HG02852 (cell line): ENCODE results near the gene MIGA2.
A peak's percentile ranks its signal among the peaks of the same experiment; 100 is the strongest.
"Not testable (repeated sequence)": the region's sequence is repeated elsewhere in the genome, so short reads cannot be mapped to it uniquely, and the experiment has no call there.

Source experiments
- ATAC-seq: cut with Tn5 transposase; IDR thresholded peaks from one replicate; pipeline ENCODE4 v1.9.1; 2021; ENCODE audit warnings: mild to moderate bottlenecking, moderate library complexity; ENCODE audit not compliant: unreplicated experiment

The MIGA2 gene

GRCh38 chr9:129035838-129036237 lies 588 bp upstream of the MIGA2 start:
- not testable (repeated sequence) for ATAC-seq

- ATAC-seq: peak; percentile 1
These were observed 719 bp downstream of the MIGA2 start for GRCh38 chr9:129036923-129037766.

GRCh38 chr9:129037767-129038098 lies 1.3 kb downstream of the MIGA2 start:
- ATAC-seq: no peak

- no peak for ATAC-seq
These were observed 1.9 kb downstream of the MIGA2 start for GRCh38 chr9:129038109-129038852.

GRCh38 chr9:129040113-129040643 lies 3.8 kb downstream of the MIGA2 start:
- no peak for ATAC-seq

- ATAC-seq: no peak
These were observed 5.6 kb downstream of the MIGA2 start for GRCh38 chr9:129042016-129042415.

GRCh38 chr9:129052592-129052991 lies 16.2 kb downstream of the MIGA2 start:
- ATAC-seq: no peak

- ATAC-seq: no peak
These were observed 16.6 kb downstream of the MIGA2 start for GRCh38 chr9:129053020-129053419.

- ATAC-seq: no peak
These were observed 17.9 kb downstream of the MIGA2 start for GRCh38 chr9:129054163-129054851.

- no peak for ATAC-seq
These were observed 22.8 kb downstream of the MIGA2 start for GRCh38 chr9:129058965-129059795.

GRCh38 chr9:129059796-129060785 lies 23.7 kb downstream of the MIGA2 start:
- no peak for ATAC-seq

- no peak for ATAC-seq
These were observed 24.6 kb downstream of the MIGA2 start for GRCh38 chr9:129060991-129061390.

GRCh38 chr9:129063061-129063460 lies 26.6 kb downstream of the MIGA2 start:
- no peak for ATAC-seq

- ATAC-seq: no peak
These were observed 28.1 kb downstream of the MIGA2 start for GRCh38 chr9:129064499-129064908.

GRCh38 chr9:129068110-129068509 lies 31.7 kb downstream of the MIGA2 start:
- ATAC-seq: no peak

- ATAC-seq: peak; percentile 54
These were observed 32.8 kb downstream of the MIGA2 start for GRCh38 chr9:129068990-129069861.

GRCh38 chr9:129069862-129070641 lies 33.6 kb downstream of the MIGA2 start:
- ATAC-seq: no peak
